ENCODE results near the gene INPP4A. TPM values are rescaled to one million over a fixed set of nuclear protein-coding genes. Genes with fewer than 3 reads are reported as not detected.

INPP4A gene
- total RNA-seq, 2 donors from 2014 or later: 10.9 to 12.2 TPM

- no peak overlapping the region for H3K4me3 ChIP-seq
- 49 to 53% methylated on average over 11 of the region's 11 CpGs for WGBS, 2 donors
- H3K9me3 ChIP-seq: no peaks in the 10 kb centered on the region
- H3K27ac ChIP-seq: peak overlapping the region in 1 of 4 donors; percentile 67
- no peaks in the 10 kb centered on the region for H3K36me3 ChIP-seq (replicated peaks in 1 of 2; ENCODE audit: insufficient read depth in 1 of 2, low read depth in 2 of 2)
- ATAC-seq (no peak), DNase-seq (peak; percentile 51 to 78 (median 71))
- H3K4me1 ChIP-seq: peaks cover 12% of the 10 kb centered on the region
- intact Hi-C loops (cut with DNase I): no loop called here
- TF ChIP-seq POLR2A (IDR thresholded peaks at IDR 0.05): no peak
- no peak for TF ChIP-seq CTCF (IDR thresholded peaks at IDR 0.05)
- no peaks in the 10 kb centered on the region for H3K27me3 ChIP-seq
Observed at GRCh38 chr2:98465456-98466226, 21.0 kb downstream of the INPP4A start.

GRCh38 chr2:98467082-98467536 lies 22.5 kb downstream of the INPP4A start:
- Histone ChIP-seq H3K36me3 (replicated peaks in 1 of 2; ENCODE audit: insufficient read depth in 1 of 2, low read depth in 2 of 2) (no peaks in the 10 kb centered on the region), H3K4me1 (peaks cover 23% of the 10 kb centered on the region), H3K4me3 (no peak overlapping the region), H3K9me3 (no peaks in the 10 kb centered on the region), H3K27ac (no peak overlapping the region), H3K27me3 (no peaks in the 10 kb centered on the region)
- TF ChIP-seq POLR2A (IDR thresholded peaks at IDR 0.05) (no peak), CTCF (IDR thresholded peaks at IDR 0.05) (no peak)
- ATAC-seq (no peak), DNase-seq (no peak)
- WGBS, 2 donors: 82 to 96% methylated on average over 11 of the region's 11 CpGs
- intact Hi-C loops (cut with DNase I): no loop called here

DNA sequence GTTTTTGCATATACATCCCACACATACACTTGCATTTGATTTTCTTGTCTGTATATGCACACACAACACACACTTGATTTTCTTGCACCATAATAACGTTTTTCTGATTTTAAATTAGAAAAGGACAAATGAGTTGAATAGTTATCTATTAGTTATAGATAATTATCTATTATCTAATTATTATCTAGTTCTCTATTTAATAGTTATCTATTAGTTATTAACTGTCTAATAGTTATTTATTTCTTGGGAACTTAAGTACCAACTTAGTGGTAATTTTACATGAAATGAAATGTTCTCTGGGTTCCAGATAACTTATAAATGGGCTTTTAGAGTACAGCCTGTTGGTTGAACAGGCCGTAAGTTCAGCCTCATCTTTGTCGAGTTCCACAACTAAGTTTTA lies 23.0 kb downstream of the INPP4A start:
- no peak for TF ChIP-seq CTCF (IDR thresholded peaks at IDR 0.05)
- TF ChIP-seq POLR2A (IDR thresholded peaks at IDR 0.05): no peak
- Histone ChIP-seq H3K27ac (no peak overlapping the region), H3K9me3 (no peaks in the 10 kb centered on the region), H3K4me1 (peaks cover 27% of the 10 kb centered on the region), H3K27me3 (no peaks in the 10 kb centered on the region), H3K4me3 (no peak overlapping the region), H3K36me3 (replicated peaks in 1 of 2; ENCODE audit: insufficient read depth in 1 of 2, low read depth in 2 of 2) (no peaks in the 10 kb centered on the region)
- 82% methylated on average over 3 of the region's 3 CpGs for WGBS, 2 donors
- intact Hi-C loops (cut with DNase I): no loop called here
- DNase-seq (no peak), ATAC-seq (no peak)

DNA sequence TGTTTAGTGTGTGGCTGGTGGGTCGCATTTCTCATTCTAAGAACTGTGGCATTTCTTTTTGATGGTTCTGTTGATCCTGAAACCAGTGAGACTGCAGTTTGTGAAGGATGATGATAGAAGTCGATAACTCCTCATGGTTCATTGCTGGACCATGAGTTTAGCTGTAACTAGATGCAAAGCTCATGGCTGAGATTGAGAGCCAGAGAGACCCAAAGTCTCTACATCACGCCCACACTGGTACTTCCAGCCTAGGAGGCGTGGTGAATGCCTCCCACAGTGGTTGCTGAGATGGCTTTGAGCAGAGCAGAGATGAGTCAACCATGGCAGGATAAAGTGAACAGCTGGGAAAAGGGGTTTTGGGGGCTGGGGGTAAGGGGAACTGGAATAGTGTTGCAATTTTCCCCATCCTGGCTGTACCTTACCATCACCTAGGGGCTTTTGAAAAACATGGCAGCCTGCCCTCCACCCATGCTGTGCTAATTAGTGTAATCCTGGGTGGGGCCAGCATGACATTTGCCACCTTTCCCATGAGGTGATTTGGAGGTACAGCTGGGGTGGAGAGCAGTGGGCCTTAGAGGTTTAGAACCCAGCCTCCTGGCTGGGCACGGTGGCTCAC lies 24.1 kb downstream of the INPP4A start:
- 82 to 94% methylated on average over 3 to 5 of the region's 5 CpGs for WGBS, 2 donors
- H3K4me3 ChIP-seq: no peak overlapping the region
- TF ChIP-seq POLR2A (IDR thresholded peaks at IDR 0.05) (no peak), CTCF (IDR thresholded peaks at IDR 0.05) (no peak)
- H3K27me3 ChIP-seq: no peaks in the 10 kb centered on the region
- ATAC-seq (no peak), DNase-seq (no peak)
- no peak overlapping the region for H3K27ac ChIP-seq
- H3K4me1 ChIP-seq: peaks cover 27% of the 10 kb centered on the region
- no peaks in the 10 kb centered on the region for H3K36me3 ChIP-seq (replicated peaks in 1 of 2; ENCODE audit: insufficient read depth in 1 of 2, low read depth in 2 of 2)
- H3K9me3 ChIP-seq: no peaks in the 10 kb centered on the region
- intact Hi-C loops (cut with DNase I): no loop called here
